Activated CD4-positive, alpha-beta memory T cell treated with anti-CD3 and anti-CD28 coated beads for 36 hours (primary cell): Measurements from ENCODE around the gene EHD3. TPM values are rescaled to one million over a fixed set of nuclear protein-coding genes. Genes with fewer than 3 reads are reported as not detected.

Source experiments
- CTCF ChIA-PET: fragments of 350-600 bp; sonication (Branson Sonifier 250); formaldehyde crosslinking; loops from one replicate; lab custom pipeline; 2021; ENCODE audit warnings: antibody characterized with exemption, inconsistent platforms; lab: Charles Lee
- POLR2A ChIA-PET: fragments of 350-600 bp; sonication (Branson Sonifier 250); formaldehyde crosslinking; loops from one replicate; lab custom pipeline; 2021; ENCODE audit warnings: antibody characterized with exemption; lab: Charles Lee
- DNase-seq: peaks from one replicate; pipeline ENCODE4 v3.0.0-alpha.2; 2020
- H3K27ac Mint-ChIP-seq: one replicate; pipeline ENCODE4 v1.8.0; 2021; ENCODE audit warnings: mixed read lengths
- H3K27me3 Mint-ChIP-seq: one replicate; pipeline ENCODE4 v1.8.0; 2021; ENCODE audit warnings: mixed read lengths
- H3K36me3 Mint-ChIP-seq: one replicate; pipeline ENCODE4 v1.8.0; 2021; ENCODE audit warnings: mixed read lengths
- H3K4me1 Mint-ChIP-seq: one replicate; pipeline ENCODE4 v1.8.0; 2021; ENCODE audit warnings: low read depth, mixed read lengths
- H3K4me3 Mint-ChIP-seq: one replicate; pipeline ENCODE4 v1.8.0; 2021; ENCODE audit warnings: mild to moderate bottlenecking, mixed read lengths
- H3K9me3 Mint-ChIP-seq: one replicate; pipeline ENCODE4 v1.8.0; 2021; ENCODE audit warnings: mixed read lengths
- intact Hi-C: fragments of 100-400 bp; cut with micrococcal nuclease; formaldehyde crosslinking; loops from one replicate; pipeline ENCODE4 v1.15.1; 2023
- total RNA-seq, 2 experiments: library from RNA; stranded (reverse); gene quantifications; one replicate each; pipeline ENCODE4 v1.2.3, GENCODE V29; 2021

EHD3 gene
- total RNA-seq, 2 experiments from 2014 or later, result 1.4 to 1.5 TPM

DNA sequence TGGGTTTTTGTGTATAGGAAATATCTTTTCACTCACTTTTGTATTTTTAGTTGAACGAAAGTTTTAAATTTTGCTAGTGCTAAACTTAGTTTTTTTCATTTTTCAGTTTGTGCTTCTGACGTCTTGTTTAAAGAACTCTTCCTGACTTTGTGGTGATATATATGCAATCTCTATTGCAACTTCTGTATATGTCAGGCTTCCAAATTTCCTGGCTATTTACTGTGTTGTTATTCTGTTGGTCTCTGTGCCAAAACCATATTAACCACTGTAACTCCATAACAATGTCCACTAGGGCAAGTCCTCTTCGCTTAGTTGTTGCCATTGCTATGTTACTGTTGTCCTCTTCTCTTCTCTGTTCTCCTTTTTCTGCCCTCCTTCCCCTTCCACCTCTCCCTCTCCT, 3.2 kb upstream of the EHD3 start:
- Mint-ChIP-seq H3K4me3 (no peak overlapping the region), H3K36me3 (no peaks in the 10 kb centered on the region), H3K27me3 (peaks cover 10% of the 10 kb centered on the region), H3K27ac (no peak overlapping the region), H3K4me1 (peaks cover 16% of the 10 kb centered on the region), H3K9me3 (no peaks in the 10 kb centered on the region)
- ChIA-PET CTCF (no interaction called here), POLR2A (no interaction called here)
- intact Hi-C loops, result no loop called here
- DNase-seq, result no peak

DNA sequence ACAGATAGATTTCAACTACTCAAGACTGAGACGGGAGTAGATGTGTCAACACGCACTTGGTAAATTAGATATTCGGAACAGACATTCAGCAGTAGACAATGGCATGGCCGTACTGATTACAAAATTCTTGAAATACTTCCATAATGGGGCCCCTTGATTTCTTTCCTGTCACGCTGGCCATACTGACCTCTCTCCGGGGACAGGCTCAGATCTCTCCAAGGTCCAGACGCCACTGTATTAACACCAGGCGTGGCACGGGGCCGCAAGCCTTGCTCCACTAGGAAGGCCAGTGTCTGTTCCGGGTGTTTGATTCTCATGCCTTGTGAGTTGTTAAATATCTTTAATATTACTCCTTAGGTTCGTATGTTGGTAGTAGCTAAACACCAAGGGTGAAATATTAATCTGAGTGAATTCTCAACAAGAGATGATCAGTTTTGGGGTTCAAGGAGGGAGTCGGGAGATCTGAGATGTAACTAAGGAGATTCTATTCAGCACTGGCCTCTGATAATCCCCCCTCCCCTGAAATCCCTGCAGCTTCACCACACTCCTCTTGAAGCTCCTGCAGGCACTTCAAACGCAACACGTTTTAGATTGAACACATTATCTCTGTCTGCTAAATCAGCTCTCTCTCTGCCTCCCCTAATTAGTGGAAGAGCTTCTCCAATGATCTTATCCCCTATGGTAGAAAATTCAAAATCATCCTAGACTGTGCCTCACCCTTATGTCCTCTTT, 2.2 kb upstream of the EHD3 start:
- no peak overlapping the region for H3K4me3 Mint-ChIP-seq
- H3K36me3 Mint-ChIP-seq, result no peaks in the 10 kb centered on the region
- POLR2A ChIA-PET, result no interaction called here
- intact Hi-C loops, result loop anchor here (2.0 kb wide), 1 partner anchor 93 kb away; no protein-coding TSS in a partner anchor
- H3K27ac Mint-ChIP-seq, result no peak overlapping the region
- DNase-seq, result no peak
- CTCF ChIA-PET, result interaction anchor here (3.7 kb wide), 1 partner anchor 102 kb away, joined by 26 read pairs; no protein-coding TSS in a partner anchor
- peaks cover 10% of the 10 kb centered on the region for H3K27me3 Mint-ChIP-seq
- peaks cover 16% of the 10 kb centered on the region for H3K4me1 Mint-ChIP-seq
- H3K9me3 Mint-ChIP-seq, result no peaks in the 10 kb centered on the region

DNA sequence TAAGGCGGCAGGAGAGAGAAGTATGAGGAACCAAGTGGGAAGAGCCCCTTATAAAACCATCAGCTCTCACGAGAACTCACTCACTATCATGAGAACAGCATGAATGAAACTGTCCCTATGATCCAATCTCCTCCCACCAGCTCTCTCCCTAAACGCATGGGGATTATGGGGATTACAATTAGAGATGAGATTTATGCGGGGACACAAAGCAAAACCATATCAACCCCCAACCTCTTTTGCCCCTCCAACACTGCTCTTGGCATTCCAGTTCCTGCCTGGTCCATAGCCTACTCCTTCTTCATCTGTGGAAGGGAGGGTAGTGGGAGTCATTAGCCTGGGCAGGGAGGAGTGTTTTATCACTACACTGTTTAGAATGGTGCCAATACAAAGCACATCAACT, 1.4 kb upstream of the EHD3 start:
- Mint-ChIP-seq H3K4me3 (no peak overlapping the region), H3K36me3 (no peaks in the 10 kb centered on the region), H3K4me1 (peaks cover 16% of the 10 kb centered on the region), H3K27ac (no peak overlapping the region), H3K9me3 (no peaks in the 10 kb centered on the region), H3K27me3 (peaks cover 9% of the 10 kb centered on the region)
- ChIA-PET POLR2A (no interaction called here), CTCF (interaction anchor here (1.7 to 3.7 kb wide), 2 partner anchors 97 to 101 kb away, joined by 4 to 26 read pairs; no protein-coding TSS in a partner anchor)
- intact Hi-C loops, result loop anchor here (2.0 kb wide), 1 partner anchor 92 kb away; no protein-coding TSS in a partner anchor
- no peak for DNase-seq

DNA sequence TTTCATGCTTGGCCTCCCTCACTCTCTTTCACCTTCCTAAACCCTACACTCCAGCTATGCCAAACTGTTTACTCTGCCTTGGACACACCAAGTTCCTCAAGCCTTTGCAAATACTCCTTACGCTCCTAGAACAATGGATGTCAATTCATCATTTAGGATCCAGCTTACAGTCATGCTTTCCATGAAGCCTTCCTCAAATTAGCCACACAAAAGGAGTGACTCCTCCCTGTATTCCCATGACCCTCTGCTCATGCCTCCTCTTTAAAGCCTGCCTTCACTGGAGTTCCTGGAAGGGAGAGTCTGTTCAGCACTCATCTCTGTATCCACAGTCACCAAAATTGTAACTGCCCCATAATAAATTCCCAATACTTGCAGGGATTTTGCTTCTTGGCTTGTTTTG, 721 bp upstream of the EHD3 start:
- intact Hi-C loops, result loop anchor here (1.0 to 2.0 kb wide), 2 partner anchors 92 to 100 kb away; no protein-coding TSS in a partner anchor
- DNase-seq, result no peak
- Mint-ChIP-seq H3K27ac (no peak overlapping the region), H3K36me3 (no peaks in the 10 kb centered on the region), H3K9me3 (no peaks in the 10 kb centered on the region), H3K27me3 (peaks cover 6% of the 10 kb centered on the region), H3K4me1 (peaks cover 16% of the 10 kb centered on the region), H3K4me3 (peak overlapping the region; percentile 69)
- ChIA-PET CTCF (interaction anchor here (0.9 to 3.7 kb wide), 6 partner anchors 23 to 289 kb away, joined by 3 to 26 read pairs (median 3); no protein-coding TSS in a partner anchor), POLR2A (no interaction called here)

DNA sequence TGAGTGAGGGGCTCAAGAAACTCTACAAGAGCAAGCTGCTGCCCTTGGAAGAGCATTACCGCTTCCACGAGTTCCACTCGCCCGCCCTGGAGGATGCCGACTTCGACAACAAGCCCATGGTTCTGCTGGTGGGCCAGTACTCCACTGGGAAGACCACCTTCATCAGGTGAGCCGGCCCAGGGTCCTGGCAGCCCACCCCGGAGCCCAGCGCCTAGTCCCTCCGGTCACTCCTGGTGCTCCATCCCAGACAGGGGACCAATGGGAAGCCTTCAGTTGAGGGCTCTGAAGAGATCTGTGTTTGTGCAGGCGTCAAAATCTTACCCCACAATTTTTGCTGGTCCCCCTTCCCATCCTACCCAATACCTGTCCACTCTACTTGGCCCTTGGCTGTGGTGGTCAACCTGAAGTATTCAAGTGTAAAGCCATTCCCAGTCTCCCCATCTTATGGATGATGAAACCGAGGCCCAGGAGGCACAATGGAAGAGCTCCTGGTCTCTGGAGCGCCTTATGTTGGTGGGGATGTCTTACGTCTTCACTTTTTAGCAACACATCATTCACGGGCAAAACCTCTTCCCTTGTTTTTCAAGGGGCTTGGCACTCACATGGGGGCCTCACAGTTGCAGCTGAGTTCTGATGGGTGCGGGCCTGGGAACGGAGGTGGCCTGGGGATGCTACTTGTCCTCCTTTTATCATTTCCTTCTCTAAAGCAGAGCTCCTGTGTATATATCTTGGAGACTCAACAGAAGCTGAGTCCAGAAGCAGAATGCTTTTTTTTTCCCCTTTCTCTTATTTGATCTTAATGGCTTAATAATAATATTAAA, 941 bp downstream of the EHD3 start:
- H3K4me3 Mint-ChIP-seq, result peak overlapping the region; percentile 54
- no peaks in the 10 kb centered on the region for H3K9me3 Mint-ChIP-seq
- no peaks in the 10 kb centered on the region for H3K36me3 Mint-ChIP-seq
- H3K4me1 Mint-ChIP-seq, result peaks cover 16% of the 10 kb centered on the region
- ChIA-PET POLR2A (interaction anchor here (0.6 kb wide), 1 partner anchor 68 kb away, joined by 3 read pairs; no protein-coding TSS in a partner anchor), CTCF (interaction anchor here (3.7 kb wide), 1 partner anchor 99 kb away, joined by 26 read pairs; no protein-coding TSS in a partner anchor)
- intact Hi-C loops, result no loop called here
- no peak overlapping the region for H3K27ac Mint-ChIP-seq
- no peak for DNase-seq
- peaks cover 3% of the 10 kb centered on the region for H3K27me3 Mint-ChIP-seq

DNA sequence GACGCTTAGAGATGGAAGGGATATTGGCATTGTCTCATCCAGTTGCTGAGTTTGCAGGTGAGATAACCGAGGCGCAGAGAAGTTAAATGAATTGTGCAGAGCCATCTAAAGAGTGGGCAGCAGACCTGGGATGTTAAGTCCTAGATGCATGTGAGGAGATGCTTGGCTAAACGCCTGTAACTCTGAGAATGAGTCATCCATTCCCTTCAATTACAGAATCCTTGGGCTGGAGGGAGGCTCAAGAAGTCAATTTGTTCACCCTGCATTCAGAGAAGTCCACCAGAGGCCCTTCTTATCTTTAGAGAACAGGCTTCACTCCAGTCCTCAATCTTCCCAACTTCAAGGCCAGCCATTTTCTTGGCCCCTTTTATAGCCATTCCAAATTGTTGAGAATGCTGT, 1.6 kb downstream of the EHD3 start:
- no peaks in the 10 kb centered on the region for H3K27me3 Mint-ChIP-seq
- no peak for DNase-seq
- no peaks in the 10 kb centered on the region for H3K36me3 Mint-ChIP-seq
- CTCF ChIA-PET, result no interaction called here
- no peak overlapping the region for H3K4me3 Mint-ChIP-seq
- H3K27ac Mint-ChIP-seq, result no peak overlapping the region
- intact Hi-C loops, result no loop called here
- peaks cover 16% of the 10 kb centered on the region for H3K4me1 Mint-ChIP-seq
- POLR2A ChIA-PET, result interaction anchor here (0.6 kb wide), 1 partner anchor 68 kb away, joined by 3 read pairs; no protein-coding TSS in a partner anchor
- H3K9me3 Mint-ChIP-seq, result no peaks in the 10 kb centered on the region

DNA sequence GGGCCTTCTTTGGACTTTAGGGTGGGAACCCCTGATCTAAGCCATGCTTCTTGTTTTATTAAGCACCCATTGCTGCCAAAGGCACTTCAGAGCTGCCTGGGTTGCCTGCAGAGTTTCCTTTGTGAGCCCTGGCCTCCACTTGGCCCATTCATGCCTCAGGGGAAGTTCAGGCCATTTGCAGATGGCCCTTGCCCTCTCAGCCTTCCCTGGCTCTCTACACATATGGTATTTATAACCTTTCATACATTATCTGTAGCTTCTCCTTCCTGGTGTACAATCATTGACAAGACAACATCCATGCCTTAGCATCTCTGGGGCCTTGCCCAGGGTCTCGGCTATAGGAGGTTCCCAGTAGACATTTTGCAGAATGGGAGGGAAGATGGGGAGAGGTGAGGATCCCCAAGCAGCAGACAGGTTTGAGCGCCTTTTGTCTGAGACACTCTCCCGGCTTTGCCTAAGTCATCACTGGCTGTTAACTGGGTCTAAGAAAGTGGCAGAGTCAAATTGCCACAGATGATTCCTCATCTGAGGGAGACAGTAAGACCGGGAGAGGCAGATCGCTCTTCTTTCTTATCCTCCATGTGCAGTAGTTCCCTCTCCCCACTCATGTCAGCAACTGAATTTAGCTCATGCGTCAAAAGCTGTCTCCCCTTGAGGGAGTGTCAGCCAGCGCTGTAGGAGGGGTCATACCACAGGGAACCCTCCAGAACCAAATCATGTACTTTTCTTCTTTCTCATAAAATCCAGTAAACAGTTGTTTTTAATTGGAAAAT, 2.7 kb downstream of the EHD3 start:
- H3K4me3 Mint-ChIP-seq, result no peak overlapping the region
- ChIA-PET CTCF (no interaction called here), POLR2A (no interaction called here)
- H3K27me3 Mint-ChIP-seq, result no peaks in the 10 kb centered on the region
- H3K27ac Mint-ChIP-seq, result no peak overlapping the region
- no peaks in the 10 kb centered on the region for H3K36me3 Mint-ChIP-seq
- no peaks in the 10 kb centered on the region for H3K9me3 Mint-ChIP-seq
- DNase-seq, result no peak
- peaks cover 16% of the 10 kb centered on the region for H3K4me1 Mint-ChIP-seq
- intact Hi-C loops, result no loop called here

DNA sequence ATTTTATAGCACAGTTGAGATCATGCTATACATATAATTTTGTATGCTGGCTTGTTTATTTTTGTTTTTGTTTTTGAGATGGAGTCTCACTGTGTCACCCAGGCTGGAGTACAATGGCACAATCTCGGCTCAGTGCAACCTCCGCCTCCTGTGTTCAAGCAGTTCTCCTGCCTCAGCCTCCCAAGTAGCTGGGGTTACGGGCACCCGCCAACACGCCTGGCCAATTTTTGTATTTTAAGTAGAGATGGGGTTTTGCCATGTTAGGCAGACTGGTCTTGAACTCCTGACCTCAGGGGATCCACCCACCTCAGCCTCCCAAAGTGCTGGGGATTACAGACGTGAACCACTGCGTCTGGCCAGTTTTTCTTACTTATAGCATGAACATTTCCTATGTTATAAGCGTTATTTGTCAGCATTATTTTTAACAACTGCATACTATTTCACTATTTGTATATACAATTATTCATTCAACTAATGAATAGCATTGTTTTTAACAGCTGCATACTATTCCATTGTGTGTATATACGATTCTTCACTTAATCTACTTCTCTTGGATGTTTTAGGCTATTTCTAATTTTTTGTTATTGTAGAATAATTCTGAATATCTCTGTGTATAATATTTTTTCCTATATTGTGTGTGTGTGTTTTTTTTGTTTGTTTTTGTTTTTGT, 3.5 kb downstream of the EHD3 start:
- DNase-seq, result no peak
- no peaks in the 10 kb centered on the region for H3K36me3 Mint-ChIP-seq
- no peaks in the 10 kb centered on the region for H3K27me3 Mint-ChIP-seq
- POLR2A ChIA-PET, result no interaction called here
- no peak overlapping the region for H3K4me3 Mint-ChIP-seq
- intact Hi-C loops, result no loop called here
- peaks cover 16% of the 10 kb centered on the region for H3K4me1 Mint-ChIP-seq
- CTCF ChIA-PET, result no interaction called here
- H3K27ac Mint-ChIP-seq, result no peak overlapping the region
- no peaks in the 10 kb centered on the region for H3K9me3 Mint-ChIP-seq

DNA sequence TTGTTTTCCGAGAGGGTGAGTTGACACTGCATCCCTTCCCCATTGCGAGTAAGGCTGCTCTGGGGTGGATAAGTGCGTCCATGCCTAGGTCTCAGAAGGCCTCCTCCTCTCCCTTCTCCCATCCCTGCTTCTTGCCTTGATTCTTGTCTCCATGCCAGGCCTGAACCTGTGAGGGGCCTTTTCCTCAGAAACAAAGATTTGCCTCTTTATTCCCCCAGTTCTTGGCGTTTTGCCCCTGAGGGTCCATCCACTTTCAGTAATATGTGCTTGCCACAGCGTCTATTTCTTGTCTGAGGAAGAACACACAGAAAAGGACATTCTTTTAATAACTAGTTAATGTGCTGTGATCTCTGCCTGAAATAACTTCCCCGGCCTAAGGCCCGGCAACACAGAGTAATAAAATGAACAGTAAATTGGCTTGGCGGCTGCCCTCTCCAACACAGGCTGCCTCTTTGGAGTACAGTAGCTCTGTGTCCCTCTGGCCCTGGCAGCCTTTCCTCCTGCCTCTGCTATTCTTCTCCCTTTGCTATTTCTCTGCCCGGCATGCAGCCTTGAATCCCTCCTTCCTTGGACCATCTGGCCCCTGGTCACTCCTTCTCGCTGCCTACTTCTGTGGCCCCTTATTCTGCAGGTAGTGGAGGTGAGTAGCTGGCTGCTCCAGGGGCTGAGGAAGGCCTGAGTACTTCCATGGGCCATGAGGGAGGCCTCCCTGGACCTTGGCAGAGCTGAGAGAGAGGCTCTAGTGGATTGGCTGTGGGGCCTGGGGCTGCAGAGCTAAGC, 4.4 kb downstream of the EHD3 start:
- no peak overlapping the region for H3K4me3 Mint-ChIP-seq
- no peak for DNase-seq
- H3K4me1 Mint-ChIP-seq, result peaks cover 12% of the 10 kb centered on the region
- no peaks in the 10 kb centered on the region for H3K36me3 Mint-ChIP-seq
- POLR2A ChIA-PET, result no interaction called here
- intact Hi-C loops, result no loop called here
- CTCF ChIA-PET, result no interaction called here
- no peaks in the 10 kb centered on the region for H3K9me3 Mint-ChIP-seq
- H3K27ac Mint-ChIP-seq, result no peak overlapping the region
- H3K27me3 Mint-ChIP-seq, result no peaks in the 10 kb centered on the region

DNA sequence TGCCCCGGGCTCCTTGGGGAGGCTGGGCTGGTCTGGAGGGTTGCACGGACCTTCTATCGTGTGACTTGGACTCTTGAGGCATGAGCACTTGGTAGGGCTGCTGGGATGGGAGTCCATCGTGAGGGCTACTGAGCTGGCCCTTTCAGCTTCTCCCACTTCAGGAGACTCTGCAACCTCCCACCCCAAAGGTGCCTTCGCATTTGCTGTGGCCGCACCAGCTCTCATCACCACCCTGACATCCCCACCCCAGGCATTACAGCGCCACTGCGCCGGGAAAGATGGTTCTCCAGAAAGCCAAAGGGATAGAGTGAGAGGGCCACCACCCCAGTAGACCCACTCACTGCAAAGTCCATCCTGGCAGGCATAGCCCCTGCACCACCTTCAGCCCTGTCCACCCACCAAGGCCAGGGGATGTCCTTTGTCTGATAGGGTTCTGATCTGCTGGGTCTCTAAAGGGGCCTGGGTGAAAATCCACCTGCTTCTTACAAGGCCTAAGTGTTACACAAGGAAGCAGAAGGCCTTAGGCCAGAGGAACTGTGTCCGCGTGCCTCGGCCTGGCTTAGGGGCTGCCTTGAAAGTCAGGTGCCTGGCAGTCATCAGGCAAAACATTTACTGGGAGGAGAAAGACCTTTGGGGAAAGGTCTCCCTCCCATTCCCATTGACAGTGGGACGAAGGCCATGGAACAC, 5.1 kb downstream of the EHD3 start:
- ChIA-PET POLR2A (no interaction called here), CTCF (interaction anchor here (1.1 kb wide), 1 partner anchor 527 kb away, joined by 3 read pairs; no protein-coding TSS in a partner anchor)
- peaks cover 8% of the 10 kb centered on the region for H3K4me1 Mint-ChIP-seq
- no peaks in the 10 kb centered on the region for H3K36me3 Mint-ChIP-seq
- no peak overlapping the region for H3K4me3 Mint-ChIP-seq
- H3K27ac Mint-ChIP-seq, result no peak overlapping the region
- DNase-seq, result no peak
- H3K9me3 Mint-ChIP-seq, result no peaks in the 10 kb centered on the region
- H3K27me3 Mint-ChIP-seq, result no peaks in the 10 kb centered on the region
- intact Hi-C loops, result no loop called here
